Measurements from ENCODE around the gene FSTL4.

The FSTL4 gene

GRCh38 chr5:133483406-133484090, 128.8 kb downstream of the FSTL4 start:
- in situ Hi-C loops (cut with MboI; ENCODE audit: low sequenced_read_pairs): no loop called here

- in situ Hi-C loops (cut with MboI; ENCODE audit: low sequenced_read_pairs): no loop called here
Measured at GRCh38 chr5:133482028-133482427, 130.3 kb downstream of the FSTL4 start.

GRCh38 chr5:133480866-133481265, 131.5 kb downstream of the FSTL4 start:
- in situ Hi-C loops (cut with MboI; ENCODE audit: low sequenced_read_pairs): no loop called here

DNA sequence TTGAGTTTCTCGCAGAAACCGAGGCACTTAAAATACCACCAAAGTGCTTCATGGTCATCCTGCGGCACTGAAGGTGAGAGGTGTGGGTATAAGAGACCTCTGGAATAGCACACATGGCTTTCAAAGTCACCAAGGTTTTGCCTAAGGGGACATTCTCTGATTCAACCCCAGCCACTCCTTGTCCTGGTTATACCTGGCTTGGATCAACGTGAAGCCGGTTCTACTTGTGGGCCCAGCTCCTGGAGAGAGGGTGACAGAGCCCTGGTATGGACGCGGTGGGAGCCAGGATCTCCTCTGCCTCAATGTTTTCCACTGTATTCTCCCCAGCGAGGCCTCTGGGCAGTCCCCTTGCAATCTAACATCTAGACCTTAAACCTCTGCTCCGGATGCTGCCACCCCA, 132.0 kb downstream of the FSTL4 start:
- in situ Hi-C loops (cut with MboI; ENCODE audit: low sequenced_read_pairs): no loop called here

GRCh38 chr5:133478199-133478985, 133.9 kb downstream of the FSTL4 start:
- in situ Hi-C loops (cut with MboI; ENCODE audit: low sequenced_read_pairs): no loop called here

- in situ Hi-C loops (cut with MboI; ENCODE audit: low sequenced_read_pairs): no loop called here
Measured at GRCh38 chr5:133475986-133476385, 136.4 kb downstream of the FSTL4 start.

DNA sequence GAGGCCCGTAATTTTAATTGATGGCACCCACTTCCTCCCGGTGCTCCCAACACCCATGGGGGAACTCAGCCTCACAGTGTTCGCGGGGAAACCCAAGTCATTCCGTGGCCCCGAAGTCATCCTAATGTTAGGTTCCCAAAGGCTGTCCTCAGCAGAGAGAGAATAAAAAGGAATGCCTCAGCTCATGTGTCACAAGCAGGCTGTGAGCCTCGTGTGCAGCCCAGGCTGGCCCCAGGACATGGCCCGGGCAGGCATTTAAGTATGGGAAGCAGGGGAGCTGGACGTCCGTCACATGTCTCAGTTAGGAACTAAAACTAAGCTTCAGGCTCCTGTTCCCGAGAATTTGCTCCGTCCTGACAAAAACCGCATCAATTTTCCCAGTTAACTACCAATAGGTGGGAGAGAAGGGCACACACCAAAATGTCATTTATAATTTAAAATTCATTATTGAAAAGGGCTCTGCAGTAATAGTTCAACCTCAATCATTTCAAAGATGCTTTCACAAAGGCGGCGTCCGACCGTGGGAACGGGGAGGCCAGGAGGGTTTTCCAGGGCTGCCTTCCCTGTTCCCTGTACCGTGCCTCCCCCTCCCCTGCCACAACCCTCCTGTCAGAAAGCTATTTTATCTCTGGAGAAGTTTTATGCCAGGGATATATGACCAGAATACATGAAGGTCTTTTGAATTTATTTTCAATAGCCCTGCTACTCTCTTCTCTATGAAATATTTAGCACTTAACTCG, 137.3 kb downstream of the FSTL4 start:
- in situ Hi-C loops (cut with MboI; ENCODE audit: low sequenced_read_pairs): no loop called here

DNA sequence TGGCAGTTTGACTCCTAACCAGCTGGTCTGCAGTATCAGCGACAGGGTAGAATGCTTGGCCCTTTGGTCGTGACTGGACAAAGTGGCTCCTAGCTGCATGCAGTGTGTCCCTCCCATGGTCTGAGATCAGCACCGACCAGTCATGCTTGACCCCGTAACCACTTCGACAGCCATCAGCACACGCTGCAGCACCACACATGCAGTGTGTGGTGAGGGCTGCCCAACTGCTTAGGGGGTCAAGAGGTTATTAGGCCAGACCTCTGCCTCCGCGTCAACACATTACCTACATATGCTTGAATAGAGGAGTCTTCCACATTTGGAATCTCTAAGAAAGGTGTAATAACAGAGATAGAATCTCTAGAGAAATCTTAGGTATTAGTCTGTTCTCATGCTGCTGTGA, 139.1 kb downstream of the FSTL4 start:
- in situ Hi-C loops (cut with MboI; ENCODE audit: low sequenced_read_pairs): no loop called here

- in situ Hi-C loops (cut with MboI; ENCODE audit: low sequenced_read_pairs): no loop called here
Measured at GRCh38 chr5:133472829-133473228, 139.5 kb downstream of the FSTL4 start.

GRCh38 chr5:133471699-133472098, 140.6 kb downstream of the FSTL4 start:
- in situ Hi-C loops (cut with MboI; ENCODE audit: low sequenced_read_pairs): no loop called here

- in situ Hi-C loops (cut with MboI; ENCODE audit: low sequenced_read_pairs): no loop called here
Measured at GRCh38 chr5:133470841-133471240, 141.5 kb downstream of the FSTL4 start.

GRCh38 chr5:133469846-133470245, 142.5 kb downstream of the FSTL4 start:
- in situ Hi-C loops (cut with MboI; ENCODE audit: low sequenced_read_pairs): no loop called here

DNA sequence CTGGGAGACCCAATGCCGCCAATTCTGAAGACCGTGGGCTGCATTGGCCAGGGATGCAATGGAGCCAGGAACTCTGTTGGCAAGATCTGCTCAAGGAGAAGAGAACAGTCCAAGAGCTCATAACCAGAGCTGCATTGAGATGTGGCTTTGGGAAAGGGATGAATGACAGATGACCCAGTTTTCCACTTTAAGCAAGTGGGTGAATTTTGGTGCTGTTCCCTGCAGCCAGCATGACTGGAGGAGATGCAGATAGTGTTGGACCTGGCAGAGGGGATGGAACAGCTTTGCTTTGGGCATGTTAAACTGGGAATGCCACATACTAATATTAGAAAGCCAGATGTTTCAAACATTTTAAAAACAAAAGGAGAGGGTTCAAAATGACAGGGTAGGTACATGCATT, 143.1 kb downstream of the FSTL4 start:
- in situ Hi-C loops (cut with MboI; ENCODE audit: low sequenced_read_pairs): no loop called here

- in situ Hi-C loops (cut with MboI; ENCODE audit: low sequenced_read_pairs): no loop called here
Measured at GRCh38 chr5:133468596-133468995, 143.7 kb downstream of the FSTL4 start.

- in situ Hi-C loops (cut with MboI; ENCODE audit: low sequenced_read_pairs): no loop called here
Measured at GRCh38 chr5:133467826-133468463, 144.4 kb downstream of the FSTL4 start.

- in situ Hi-C loops (cut with MboI; ENCODE audit: low sequenced_read_pairs): no loop called here
Measured at GRCh38 chr5:133467335-133467779, 145.0 kb downstream of the FSTL4 start.

DNA sequence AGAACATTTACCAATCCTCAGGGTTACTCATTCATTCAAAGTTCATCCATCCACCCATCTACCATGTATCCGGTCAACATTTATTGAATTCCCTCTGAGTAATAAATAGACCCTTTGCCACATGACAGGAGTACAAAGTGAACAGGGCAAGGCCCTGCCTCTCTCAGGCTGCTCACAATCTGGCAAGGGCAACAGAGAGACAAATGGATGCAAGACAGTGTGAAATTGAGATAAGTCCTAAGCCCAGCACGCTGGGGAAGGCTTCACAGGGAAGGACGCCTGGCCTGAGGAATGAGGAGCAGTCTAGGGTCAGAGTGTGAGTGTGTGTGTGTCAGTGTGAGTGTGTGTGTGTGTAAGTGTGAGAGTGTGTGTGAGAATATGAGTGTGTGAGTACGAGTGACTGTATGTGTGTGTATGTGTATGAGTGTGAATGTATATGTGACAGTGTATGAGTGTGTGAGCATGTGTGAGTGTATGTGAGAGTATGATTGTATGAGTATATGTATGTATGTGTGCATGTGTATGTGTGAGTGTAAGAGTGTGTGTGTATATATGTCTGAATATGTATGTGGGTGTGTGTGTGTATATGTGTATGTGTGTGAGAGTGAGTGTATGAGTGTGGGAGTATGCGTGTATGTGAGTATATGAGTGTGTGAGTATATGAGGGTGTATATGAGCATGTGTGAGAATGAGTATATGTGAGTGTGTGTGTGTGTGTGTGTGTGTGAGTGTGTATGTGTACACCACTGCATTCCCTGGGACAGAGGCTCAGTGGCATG, 145.6 kb downstream of the FSTL4 start:
- in situ Hi-C loops (cut with MboI; ENCODE audit: low sequenced_read_pairs): no loop called here

- in situ Hi-C loops (cut with MboI; ENCODE audit: low sequenced_read_pairs): no loop called here
Measured at GRCh38 chr5:133464013-133464412, 148.3 kb downstream of the FSTL4 start.

DNA sequence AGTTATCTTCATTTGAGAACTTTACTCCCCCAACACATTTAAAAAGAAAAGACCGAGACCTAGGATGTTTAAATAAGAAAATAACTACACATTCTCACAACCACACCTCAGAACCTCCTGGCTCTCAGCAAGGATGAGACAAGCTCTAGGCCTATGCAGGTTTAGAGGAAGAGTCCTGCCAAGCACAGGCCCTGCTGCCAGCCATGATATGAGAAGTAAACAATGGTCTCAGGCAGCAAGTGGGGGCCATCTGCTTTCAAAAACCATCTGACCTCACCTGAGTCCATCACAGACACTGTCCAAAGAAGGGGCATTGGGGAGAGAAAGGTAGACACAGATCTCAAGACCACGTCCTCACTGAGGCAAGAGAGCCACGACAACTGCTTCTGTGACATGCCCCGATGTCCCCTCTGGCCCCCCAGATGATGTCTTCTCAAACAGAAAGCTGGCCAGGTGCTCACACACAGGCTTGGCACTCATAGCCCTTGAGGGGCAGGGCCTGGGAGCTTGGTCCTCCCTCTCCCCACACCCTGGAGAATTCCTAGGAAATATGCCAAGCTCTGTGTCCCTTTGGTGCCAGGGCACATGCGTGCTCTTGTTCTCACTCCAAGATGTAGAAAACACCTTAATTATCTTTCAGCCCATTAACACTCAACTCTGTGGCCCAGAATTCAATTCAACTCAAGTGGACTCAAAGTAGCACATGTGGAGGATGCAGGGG, 150.4 kb downstream of the FSTL4 start:
- in situ Hi-C loops (cut with MboI; ENCODE audit: low sequenced_read_pairs): no loop called here

Measured in hTERT RPE-1 (cell line).